ENCODE measurements around the gene RNU5B-1.

RNU5B-1 gene

DNA sequence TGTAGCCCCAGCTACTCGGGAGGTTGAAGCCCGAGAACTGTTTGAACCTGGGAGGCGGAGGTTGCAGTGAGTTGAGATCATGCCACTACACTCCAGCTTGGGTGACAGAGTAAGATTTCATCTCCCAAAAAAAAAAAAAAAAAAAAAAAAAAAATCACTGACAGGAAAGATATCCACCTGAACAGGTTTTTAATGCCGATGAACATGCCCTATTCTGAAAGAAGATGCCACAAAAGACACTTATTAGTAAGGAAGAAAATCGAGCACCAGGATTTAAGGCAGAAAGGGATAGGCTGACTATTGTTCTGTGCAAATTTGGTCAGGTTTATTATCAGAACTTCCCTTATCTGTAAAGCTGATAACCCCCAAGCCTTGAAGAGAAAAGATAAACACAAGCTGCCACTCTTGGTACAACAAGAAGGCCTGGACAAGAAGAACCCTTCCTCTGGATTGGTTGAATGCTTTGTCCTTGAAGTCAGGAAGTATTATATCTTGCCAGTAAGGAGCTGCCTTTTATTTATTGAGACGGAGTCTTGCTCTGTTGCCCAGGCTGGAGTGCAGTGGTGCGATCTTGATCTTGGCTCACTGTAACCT, 15.1 kb upstream of the RNU5B-1 start:
- no peak for DNase-seq

DNA sequence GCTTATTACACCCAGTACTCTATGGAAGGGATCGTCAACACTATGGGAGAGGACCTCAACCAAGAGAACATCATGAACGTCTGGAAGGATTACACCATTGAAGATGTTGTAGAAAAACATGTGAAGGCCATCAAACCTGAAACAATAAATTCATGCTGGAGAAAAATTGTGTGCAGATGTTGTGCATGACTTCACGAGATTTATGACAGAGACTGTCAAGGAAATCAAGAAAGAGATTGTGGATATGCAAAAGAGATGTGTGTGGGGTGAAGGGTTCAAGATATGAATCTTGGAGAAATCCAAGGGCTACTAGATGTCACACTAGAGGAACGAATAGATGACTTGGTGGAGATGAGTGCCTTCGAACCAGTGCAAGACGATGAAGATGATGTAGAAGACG, 14.2 kb upstream of the RNU5B-1 start:
- DNase-seq, result no peak

DNA sequence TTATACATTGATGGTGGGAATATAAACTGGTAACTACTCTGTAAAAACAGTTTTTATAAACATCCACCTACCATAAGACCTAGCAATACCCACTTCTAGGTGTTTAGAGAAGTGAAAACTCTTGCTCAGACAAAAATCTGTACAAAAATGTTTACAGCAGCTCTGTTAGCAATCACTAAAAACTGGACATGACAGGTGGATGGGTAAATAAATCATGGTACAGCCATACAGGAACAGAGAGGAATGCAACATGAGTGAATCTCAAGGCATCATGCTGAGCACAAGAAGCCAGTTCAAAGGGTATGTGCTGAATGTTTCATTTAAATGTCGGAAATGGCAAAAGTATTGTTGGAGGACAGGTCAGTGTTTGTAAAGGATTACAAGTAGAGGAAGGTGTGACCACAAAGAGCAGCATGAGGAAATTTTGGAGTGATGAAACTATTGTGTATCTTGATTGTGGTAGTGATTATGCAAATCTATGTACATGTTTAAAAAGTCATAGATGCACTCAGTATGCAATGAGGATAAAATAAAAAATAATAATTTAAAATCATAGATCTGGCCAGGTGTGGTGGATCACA, 11.4 kb upstream of the RNU5B-1 start:
- no peak for DNase-seq

DNA sequence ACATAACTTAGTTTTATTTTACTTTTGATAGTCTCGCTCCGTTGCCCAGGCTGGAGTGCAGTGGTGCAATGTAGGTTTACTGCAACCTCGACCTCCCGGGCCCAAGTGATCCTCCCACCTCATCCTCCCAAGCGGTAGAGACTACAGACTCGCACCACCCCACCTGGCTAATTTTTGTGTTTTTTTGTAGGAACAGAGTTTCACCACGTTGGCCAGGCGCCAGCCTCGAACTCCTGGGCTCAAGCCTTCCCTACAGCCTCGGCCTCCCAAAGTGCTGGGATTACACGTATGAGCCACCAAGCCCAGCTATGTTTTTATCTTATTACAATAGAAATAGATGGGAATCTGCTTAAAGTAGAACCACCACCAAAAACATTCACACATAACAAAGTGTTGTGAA, 5.7 kb upstream of the RNU5B-1 start:
- DNase-seq, result no peak

DNA sequence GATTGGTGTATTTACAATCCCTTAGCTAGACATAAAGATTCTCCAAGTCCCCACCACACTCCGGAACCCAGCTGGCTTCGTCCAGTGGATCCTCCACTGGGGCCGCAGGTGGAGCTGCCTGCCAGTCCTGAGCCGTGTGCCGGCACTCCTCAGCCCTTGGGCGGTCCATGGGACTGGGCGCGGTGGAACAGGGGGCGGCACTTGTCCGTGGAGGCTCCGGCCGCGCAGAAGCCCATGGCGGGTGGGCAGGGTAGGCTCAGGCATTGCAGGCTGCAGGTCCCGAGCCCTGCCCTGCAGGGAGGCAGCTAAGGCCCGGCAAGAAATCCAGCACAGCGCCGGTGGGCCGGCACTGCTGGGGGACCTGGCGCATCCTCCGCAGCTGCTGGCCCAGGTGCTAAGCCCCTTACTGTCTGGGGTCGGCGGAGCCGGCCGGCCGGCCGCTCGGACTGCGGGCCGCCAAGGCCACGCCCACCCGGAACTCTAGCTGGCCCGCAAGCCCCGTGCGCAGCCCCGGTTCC, 3.5 kb upstream of the RNU5B-1 start:
- DNase-seq, result no peak

DNA sequence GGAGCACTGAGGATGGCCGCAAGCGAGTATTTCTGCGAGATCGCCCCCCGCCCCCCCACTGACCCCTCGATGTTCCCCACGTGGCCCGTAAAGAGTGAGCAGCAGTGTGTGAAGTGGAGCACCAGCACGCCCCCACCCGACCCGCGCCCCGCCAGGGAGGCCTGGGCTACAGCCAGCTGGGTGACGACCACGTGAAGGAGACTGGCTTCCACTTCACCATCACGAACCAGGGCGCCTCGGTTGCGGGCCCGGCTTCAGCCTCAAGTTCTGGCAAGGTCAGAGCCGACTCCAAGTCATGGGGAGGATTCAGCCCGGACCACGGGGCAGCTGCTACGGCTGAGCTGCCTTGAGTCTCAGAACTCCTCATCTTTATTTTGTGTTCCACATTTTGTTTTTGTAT, 2.4 kb upstream of the RNU5B-1 start:
- DNase-seq, result no peak

DNA sequence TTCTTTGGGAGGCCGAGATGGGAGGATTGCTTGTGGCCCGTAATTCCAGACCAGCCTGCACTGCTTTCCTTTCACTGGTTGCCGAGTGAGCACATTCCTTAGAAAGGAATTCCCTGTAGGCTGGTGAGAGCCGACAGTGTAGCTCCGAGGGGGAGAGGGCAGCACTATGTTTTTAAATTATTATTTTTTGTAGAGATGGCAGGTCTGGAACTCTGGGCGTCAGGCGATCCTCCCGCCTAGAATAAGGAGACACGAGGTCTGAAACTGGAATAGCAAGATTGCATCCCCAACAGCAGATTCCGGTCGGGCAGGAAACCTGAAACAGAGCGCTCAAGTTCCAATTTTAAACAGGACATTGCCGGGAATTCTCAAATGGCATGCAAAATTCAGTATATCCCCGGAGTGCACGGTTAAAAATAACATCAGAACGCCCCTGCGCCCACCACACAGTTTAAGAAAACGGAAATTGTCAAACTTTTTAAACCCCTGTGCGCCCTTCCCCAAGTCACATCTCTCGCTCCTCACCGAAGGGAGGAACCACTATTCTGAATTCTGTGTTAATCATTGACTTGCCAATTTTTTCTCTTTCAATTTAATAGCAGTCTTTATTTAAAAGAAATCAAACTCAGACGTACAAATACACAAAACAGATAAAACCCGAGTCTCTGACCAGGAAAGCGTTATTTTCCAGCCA, 643 bp upstream of the RNU5B-1 start:
- DNase-seq, result peak; percentile 75

DNA sequence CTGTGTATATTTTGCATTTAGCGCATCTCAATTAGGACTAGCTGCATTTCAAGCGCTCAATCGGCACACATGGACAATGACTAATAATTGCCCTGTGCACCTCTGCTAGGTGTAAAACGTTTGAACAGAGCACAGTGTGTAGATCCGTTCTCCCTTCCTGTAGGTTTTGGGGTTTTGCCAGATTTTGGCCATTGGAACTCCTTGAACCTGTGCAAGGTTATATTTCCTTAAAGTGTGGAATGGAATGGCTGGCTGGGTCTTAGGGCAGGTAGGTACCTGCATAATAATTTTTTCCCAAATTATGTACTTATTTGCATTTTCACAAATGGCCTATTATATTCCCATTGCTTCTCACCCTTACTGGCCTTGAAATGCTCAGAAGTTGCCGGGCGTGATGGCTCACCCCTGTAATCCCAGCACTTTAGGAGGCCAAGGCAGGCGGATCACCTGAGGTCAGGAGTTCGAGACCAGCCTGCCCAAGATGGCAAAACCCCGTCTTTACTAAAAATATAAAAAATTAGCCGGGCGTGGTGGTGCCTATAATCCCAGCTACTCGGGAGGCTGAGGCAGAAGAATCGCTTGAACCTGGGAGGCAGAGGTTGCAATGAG, 777 bp downstream of the RNU5B-1 start:
- DNase-seq, result no peak

DNA sequence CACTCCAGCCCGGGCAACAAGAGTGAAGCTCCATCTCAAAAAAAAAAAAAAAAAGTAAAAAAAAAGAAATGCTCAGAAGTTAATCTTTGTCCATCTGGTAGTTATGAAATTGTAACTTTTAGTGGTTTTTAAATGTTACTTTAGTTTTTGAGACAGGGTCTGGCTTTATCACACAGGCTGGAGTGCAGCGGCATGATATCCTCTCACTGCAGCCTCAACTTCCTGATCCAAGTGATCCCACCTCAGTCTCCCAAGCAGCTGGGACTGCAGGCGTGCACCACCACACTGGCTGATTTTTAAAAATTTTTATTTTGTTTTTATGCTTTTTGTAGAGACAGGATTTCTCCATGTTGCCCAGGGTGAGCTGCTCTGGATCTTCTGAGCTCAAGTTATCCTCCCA, 1.3 kb downstream of the RNU5B-1 start:
- no peak for DNase-seq

DNA sequence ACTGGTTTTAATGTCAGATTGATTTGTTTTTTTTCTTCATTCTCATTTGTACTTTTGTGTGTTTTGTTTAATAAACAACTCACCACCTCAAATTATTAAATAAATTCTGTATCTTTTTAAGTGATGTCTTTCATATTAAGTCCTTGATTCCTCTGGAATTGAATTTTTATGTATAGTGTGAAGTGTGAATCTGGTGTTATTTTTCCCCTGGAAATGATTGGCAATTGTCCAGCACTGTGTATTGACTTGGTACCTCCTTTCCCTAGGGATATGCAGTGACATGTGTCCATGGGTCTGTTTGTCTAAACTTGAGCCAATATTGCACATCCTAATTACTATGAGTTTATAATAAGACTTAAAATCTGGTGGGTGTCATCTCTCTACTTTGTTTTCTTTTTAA, 2.1 kb downstream of the RNU5B-1 start:
- DNase-seq, result no peak

DNA sequence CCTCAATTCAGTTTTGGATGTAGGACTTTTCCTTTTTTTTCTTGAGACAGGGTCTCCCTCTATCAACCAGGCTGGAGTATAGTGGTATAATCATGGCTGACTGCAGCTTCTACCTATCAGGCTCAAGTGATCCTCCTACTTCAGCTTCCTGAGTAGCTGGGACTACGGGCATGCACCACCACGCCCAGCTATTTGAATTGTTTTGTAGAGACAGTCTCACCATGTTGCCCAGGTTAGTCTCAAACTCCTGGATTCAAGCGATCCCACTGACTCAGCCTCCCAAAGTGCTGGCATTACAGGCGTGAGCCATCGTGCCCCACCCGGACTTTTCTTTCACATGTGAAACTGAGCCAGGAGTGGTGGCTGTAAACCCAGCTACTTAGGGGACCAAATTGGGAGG, 3.5 kb downstream of the RNU5B-1 start:
- no peak for DNase-seq

DNA sequence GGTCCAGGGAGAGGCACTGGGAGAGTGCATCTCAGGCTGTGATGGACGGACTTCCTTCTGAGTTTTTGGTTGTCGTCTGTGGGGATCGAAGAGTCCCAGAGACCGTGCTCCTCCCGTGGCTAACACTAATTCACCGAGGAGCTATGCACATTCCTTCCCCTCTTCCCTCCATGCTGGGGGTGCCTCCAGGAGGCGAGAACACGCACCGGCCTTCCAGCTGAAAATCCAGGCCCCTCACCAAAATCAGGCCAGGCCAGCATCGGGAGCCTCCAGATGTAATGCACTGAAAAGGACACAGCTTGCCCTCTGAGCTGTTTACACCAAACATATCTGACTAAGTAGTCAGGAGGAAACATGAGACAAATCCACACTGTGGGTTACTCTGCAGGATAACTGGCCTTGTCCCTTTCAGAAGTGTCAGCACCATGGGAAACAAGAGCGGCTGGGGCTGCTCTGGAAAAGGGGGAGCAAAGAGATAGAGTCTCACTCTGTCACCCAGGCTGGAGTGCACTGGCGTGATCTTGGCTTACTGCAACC, 5.5 kb downstream of the RNU5B-1 start:
- DNase-seq, result no peak

DNA sequence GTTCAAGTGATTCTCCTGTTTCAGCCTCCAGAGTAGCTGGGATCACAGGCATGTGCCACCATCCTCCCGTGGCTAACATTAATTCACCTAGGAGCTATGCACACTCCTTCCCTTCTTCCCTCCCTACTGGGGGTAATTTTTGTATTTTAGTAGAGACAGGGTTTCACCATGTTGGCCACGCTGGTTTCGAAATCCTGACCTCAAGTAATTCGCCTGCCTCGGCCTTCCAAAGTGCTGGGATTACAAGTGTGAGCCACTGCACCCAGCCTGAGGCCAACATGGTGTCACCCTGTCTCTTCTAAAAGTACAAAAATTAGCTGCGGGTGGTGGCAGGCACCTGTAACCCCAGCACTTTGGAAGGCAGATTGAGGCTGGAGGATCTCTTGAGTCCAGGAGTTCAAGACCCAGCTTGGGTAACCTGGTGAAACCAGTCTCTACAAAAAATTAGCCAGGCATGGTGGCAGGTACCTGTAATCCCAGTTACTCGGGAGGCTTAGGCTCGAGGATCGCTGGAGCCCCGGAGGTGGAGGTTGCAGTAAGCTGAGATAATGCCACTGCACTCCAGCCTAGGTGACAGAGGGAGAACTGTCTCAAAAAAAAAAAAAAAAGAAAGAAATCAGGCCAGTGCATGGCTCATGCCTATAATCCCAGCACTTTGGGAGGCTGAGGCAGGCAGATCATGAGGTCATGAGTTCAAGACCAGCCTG, 6.1 kb downstream of the RNU5B-1 start:
- DNase-seq, result no peak

DNA sequence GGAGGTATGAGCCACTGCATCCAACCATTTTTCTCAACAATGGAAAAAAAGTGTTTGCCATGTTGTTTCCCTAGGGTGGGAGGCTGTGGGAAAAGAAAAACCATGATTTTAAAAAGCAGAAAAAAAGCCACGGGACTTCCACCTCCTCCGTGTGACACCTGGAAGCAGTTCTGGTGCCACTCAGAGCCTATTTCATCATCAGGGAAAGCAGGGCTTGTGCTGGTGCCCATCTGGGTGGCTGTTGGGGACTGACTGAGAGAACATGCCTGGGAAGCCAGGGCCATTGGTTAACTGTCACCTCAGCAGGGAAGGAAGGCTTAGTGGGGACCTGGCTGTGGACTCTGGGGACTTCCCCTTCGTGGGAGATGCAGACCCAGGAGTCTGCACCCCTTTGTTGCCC, 7.3 kb downstream of the RNU5B-1 start:
- DNase-seq, result no peak

DNA sequence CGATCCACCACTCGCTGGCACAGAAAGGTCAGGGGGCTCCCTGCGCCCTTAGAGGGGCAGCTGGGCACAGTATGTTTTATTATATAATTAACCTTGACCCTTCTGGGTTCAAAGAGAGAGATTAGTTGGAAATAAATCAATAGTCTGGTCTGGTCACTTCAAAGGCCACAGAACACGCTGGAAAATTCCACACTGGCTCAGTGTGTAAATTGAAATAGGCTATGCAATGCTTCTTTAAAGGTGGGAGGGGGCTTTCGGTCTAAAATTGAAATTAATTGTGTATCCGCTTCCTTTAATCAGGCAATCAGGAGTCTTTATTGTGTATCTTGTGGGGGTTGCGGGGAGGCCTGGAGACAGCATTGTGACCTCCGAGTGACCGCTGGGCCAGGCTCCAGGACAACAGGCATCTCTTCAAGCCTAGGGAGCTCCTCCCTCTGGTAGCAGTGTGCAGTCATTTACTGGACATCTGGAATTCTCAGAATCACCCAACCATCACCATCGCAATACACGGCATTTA, 8.0 kb downstream of the RNU5B-1 start:
- DNase-seq, result peak; percentile 59

DNA sequence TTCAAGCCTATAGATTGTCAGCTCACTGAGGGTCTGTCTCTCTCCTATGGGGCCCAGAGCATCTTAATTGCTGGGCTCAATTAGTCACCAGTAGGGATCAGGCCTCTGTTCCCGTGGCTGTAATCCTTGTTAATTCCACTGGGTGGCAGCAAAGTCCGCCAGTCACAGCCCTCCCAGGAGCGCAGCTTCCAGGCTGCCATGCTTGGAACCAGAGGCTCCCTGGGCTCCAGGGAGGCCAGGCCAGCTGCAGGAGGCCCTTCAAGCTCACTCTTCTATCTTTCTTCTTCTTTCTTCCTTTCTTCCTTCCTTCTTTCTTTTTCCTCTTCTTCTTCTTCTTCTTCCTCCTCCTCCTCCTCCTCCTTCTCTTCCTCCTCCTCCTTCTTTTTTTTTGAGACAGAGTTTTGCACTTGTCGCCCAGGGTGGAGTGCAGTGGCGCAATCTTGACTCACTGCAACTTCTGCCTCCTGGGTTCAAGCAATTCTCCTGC, 14.4 kb downstream of the RNU5B-1 start:
- DNase-seq, result peak; percentile 85

DNA sequence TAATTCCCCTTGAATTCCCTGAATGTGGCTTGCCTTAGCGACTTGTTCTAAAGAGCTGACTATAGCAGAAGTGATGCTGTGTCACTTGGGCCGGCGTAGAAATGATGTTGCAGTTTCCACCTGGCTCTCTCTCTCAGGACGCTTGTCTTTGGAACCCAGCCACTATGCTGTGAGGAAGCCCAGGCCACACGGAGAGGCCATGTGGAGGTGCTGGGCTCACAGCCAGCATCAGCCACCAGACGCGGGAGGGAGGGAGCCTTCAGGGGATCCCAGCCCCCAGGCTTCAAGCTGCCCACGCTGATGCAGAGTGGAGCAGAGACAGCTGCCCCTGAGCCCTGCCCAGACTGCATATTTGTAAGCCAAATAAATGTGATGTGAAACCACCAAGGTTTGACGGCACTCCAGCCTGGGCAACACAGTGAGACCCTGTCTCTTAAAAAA, 18.6 kb downstream of the RNU5B-1 start:
- DNase-seq, result peak; percentile 88

DNA sequence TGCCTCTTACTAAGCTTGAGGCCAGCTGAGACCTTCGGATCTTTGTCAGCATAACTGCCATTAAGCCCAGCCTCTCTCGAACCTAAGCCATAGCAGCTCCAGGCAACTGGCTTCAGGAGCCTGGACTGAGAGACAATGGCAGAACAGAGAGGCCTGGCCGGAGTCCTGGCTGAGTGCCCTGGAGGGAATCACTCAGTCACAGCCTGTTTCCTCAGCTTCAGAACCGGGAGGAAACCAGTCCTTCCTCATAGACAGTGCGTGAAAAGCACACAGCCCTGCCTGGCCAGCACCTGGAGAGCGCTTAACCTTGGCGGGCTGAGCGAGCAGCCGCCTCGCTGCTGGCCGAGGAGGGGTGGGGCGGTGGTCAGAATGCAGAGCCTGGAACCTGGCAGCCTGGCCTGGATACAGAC, 21.6 kb downstream of the RNU5B-1 start:
- DNase-seq, result peak; percentile 67

DNA sequence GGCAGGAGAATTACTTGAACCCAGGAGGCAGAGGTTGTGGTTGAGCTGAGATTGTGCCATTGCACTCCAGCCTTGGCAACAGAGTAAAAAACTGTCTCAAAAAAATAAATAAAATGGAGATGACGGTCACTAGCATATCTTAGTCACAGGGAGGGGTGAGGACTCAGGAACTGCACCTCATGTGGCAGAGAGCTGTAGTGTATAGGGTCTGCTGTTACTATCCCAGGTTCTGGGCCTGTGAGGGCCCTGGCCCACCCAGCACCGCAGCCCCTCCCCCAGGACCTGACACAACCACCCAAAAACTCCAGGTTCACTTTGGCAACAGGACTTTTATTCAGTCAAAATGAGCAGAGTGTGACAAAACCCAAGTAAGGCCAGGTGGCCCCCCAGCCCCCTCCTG, 22.3 kb downstream of the RNU5B-1 start:
- DNase-seq, result no peak

DNA sequence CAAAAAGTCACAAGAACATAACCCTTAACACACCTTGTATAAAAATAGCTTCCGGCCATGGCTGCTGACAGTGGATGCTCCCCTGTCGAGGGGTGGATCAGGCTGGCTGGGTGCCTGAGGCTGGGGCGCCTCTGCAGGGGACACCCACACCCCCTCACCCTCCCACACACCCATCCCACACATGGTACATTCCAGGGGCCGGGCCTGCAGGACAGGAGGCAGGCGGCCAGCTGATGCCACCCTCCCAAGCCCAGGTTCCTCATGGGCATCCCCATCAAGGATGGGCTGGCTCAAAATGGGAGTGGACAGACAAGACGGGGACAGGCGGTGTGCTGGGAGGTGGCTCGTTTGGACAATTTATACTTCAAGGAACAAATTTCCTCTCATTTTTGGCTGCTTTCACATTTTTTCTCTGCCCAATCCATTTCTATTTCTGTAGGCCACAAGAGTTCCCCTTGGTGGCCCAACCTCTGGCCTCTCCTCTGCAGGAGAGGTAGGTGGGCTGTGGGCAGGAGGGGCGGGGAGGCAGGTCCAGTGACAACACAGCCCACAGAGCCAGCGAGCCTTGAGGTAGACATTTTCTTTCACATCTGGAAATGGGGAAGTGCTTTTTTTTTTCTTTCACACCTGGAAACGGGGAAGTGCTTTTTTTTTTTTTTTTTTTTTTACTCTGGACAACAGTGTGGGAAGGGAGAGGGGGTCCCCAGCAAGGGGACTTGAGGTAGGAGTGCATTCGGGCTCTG, 23.3 kb downstream of the RNU5B-1 start:
- DNase-seq, result no peak

DNA sequence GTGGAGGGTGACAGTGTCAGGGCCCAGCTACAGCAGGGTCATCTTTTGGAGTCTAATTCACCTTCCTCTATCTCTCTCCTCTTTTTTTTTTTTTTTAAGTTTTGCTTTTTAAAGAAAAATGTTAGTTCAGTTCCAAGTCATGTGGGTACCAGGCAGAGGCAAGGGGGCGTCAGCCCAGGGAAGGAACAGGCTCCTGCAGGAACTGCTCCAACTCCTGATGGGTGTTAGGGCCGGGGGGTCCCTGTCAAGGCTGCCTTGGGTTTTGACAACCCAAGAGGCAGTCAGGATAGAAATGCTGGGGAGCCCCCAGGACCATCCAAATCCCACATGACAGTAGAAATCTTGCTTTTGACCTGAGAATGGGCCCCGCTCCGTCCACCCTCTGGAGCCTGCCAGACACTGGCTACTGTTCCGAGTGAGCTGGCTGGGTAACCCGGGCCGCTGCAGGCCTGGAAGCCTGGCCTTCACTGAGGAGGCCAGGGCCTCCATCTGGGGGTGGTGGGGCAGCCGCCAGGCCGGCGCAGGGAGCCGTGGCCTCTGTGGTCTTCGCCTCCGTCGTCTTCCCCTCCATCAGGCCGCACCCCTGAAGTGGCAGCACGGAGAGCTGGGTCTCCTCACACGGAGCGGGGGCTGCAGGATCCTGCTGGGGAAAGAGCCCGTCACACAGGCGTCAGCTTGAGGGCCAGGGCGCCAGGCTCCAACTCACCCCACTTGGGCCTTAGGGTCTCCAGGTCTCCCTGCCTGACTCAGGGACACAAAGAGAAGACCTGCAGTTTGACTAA, 24.2 kb downstream of the RNU5B-1 start:
- no peak for DNase-seq

All from right hindlimb (tissue), 1 donor.